ENCODE results near the gene RDH11. TPM values are rescaled to one million over a fixed set of nuclear protein-coding genes. Genes with fewer than 3 reads are reported as not detected.

RDH11 gene
- total and polyA plus RNA-seq, 2 experiments from 2014 or later, result 148 to 164 TPM

- Histone ChIP-seq H3K9me3 (ENCODE audit: low read depth) (no peaks in the 10 kb centered on the region), H3K79me2 (no peaks in the 10 kb centered on the region), H2AFZ (no peak overlapping the region), H3K4me2 (no peak overlapping the region), H4K20me1 (ENCODE audit: insufficient read depth, poor library complexity, severe bottlenecking) (no peaks in the 10 kb centered on the region), H3K27ac (no peak overlapping the region), H3K4me1 (ENCODE audit: insufficient read depth) (no peaks in the 10 kb centered on the region), H3K36me3 (replicated peaks; ENCODE audit: insufficient read depth, low read depth) (no peaks in the 10 kb centered on the region), H3K9me2 (replicated peaks; ENCODE audit: insufficient read depth) (no peaks in the 10 kb centered on the region), H3K27me3 (no peaks in the 10 kb centered on the region), H3K4me3 (no peak overlapping the region)
- 92% methylated on average over 2 of the region's 2 CpGs for WGBS (ENCODE audit: low lambda C conversion rate, missing lambda C conversion rate)
- DNase-seq (ENCODE audit: low spot score), result no peak
- no peak for TF ChIP-seq EZH2 (IDR thresholded peaks at IDR 0.05; ENCODE audit: borderline replicate concordance)
- no peak for TF ChIP-seq CTCF (IDR thresholded peaks at IDR 0.05; ENCODE audit: poor library complexity)
- no peak for TF ChIP-seq EZH2phosphoT487 (IDR thresholded peaks at IDR 0.05; ENCODE audit: low read depth, severe bottlenecking, unreplicated experiment)
Observed at GRCh38 chr14:67644428-67644827, 51.1 kb downstream of the RDH11 start.

GRCh38 chr14:67643713-67644112 is 51.9 kb downstream of the RDH11 start:
- H3K4me1 ChIP-seq (ENCODE audit: insufficient read depth), result no peaks in the 10 kb centered on the region
- 63% methylated on average over 1 of the region's 1 CpG for WGBS (ENCODE audit: low lambda C conversion rate, missing lambda C conversion rate)
- no peaks in the 10 kb centered on the region for H4K20me1 ChIP-seq (ENCODE audit: insufficient read depth, poor library complexity, severe bottlenecking)
- no peaks in the 10 kb centered on the region for H3K36me3 ChIP-seq (replicated peaks; ENCODE audit: insufficient read depth, low read depth)
- H3K9me3 ChIP-seq (ENCODE audit: low read depth), result no peaks in the 10 kb centered on the region
- H3K27ac ChIP-seq, result no peak overlapping the region
- no peak for TF ChIP-seq CTCF (IDR thresholded peaks at IDR 0.05; ENCODE audit: poor library complexity)
- TF ChIP-seq EZH2phosphoT487 (IDR thresholded peaks at IDR 0.05; ENCODE audit: low read depth, severe bottlenecking, unreplicated experiment), result no peak
- no peak for TF ChIP-seq EZH2 (IDR thresholded peaks at IDR 0.05; ENCODE audit: borderline replicate concordance)
- DNase-seq (ENCODE audit: low spot score), result no peak
- no peak overlapping the region for H3K4me3 ChIP-seq
- H3K9me2 ChIP-seq (replicated peaks; ENCODE audit: insufficient read depth), result no peaks in the 10 kb centered on the region
- no peaks in the 10 kb centered on the region for H3K27me3 ChIP-seq
- no peak overlapping the region for H2AFZ ChIP-seq
- no peak overlapping the region for H3K4me2 ChIP-seq
- no peaks in the 10 kb centered on the region for H3K79me2 ChIP-seq

GRCh38 chr14:67641902-67642749 is 53.4 kb downstream of the RDH11 start:
- WGBS (ENCODE audit: low lambda C conversion rate, missing lambda C conversion rate), result 94% methylated on average over 5 of the region's 5 CpGs
- Histone ChIP-seq H3K27ac (no peak overlapping the region), H3K4me3 (no peak overlapping the region)

More at GRCh38 chr14:67641902-67642749, 53.4 kb downstream of the RDH11 start:
- Histone ChIP-seq H4K20me1 (ENCODE audit: insufficient read depth, poor library complexity, severe bottlenecking) (no peaks in the 10 kb centered on the region), H3K9me3 (ENCODE audit: low read depth) (no peaks in the 10 kb centered on the region), H3K4me2 (no peak overlapping the region), H3K27me3 (no peaks in the 10 kb centered on the region), H3K79me2 (no peaks in the 10 kb centered on the region), H3K9me2 (replicated peaks; ENCODE audit: insufficient read depth) (no peaks in the 10 kb centered on the region), H3K4me1 (ENCODE audit: insufficient read depth) (no peaks in the 10 kb centered on the region), H3K36me3 (replicated peaks; ENCODE audit: insufficient read depth, low read depth) (no peaks in the 10 kb centered on the region), H2AFZ (no peak overlapping the region)
- no peak for DNase-seq (ENCODE audit: low spot score)
- no peak for TF ChIP-seq CTCF (IDR thresholded peaks at IDR 0.05; ENCODE audit: poor library complexity)
- TF ChIP-seq EZH2 (IDR thresholded peaks at IDR 0.05; ENCODE audit: borderline replicate concordance), result no peak
- TF ChIP-seq EZH2phosphoT487 (IDR thresholded peaks at IDR 0.05; ENCODE audit: low read depth, severe bottlenecking, unreplicated experiment), result no peak
